ENCODE measurements around the gene NAA80.

NAA80 gene

DNA sequence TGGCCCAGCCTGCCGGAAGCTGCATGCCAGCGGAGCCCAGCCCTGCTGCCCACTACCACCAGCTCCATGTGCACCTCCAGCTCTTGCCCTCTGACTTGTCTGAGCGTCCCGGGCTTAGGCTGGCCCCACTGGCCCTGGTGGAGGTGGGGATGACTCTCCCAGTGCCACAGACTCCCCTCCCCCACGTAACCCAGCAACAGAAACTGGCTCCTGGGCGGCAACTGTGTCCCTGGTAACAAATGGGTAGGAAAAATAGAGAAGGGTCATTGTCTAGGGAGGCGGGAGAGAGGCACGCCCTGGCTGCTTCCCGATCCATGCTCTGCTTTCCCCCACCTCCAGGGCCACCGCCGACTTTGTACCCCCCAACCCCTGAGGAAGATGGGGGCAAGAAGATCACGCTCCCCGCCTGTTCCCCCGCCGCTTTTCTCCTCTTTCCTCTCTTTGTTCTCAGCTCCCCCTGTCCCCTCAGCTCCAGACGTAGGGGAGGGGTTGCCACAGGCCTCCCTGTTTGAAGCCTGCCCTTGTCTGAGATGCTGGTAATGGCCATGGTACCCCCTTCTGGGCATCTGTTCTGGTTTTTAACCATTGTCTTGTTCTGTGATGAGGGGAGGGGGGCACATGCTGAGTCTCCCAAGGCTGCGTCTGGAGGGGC is 41.0 kb downstream of the NAA80 start:
- no peak for DNase-seq (ENCODE audit: low spot score)

DNA sequence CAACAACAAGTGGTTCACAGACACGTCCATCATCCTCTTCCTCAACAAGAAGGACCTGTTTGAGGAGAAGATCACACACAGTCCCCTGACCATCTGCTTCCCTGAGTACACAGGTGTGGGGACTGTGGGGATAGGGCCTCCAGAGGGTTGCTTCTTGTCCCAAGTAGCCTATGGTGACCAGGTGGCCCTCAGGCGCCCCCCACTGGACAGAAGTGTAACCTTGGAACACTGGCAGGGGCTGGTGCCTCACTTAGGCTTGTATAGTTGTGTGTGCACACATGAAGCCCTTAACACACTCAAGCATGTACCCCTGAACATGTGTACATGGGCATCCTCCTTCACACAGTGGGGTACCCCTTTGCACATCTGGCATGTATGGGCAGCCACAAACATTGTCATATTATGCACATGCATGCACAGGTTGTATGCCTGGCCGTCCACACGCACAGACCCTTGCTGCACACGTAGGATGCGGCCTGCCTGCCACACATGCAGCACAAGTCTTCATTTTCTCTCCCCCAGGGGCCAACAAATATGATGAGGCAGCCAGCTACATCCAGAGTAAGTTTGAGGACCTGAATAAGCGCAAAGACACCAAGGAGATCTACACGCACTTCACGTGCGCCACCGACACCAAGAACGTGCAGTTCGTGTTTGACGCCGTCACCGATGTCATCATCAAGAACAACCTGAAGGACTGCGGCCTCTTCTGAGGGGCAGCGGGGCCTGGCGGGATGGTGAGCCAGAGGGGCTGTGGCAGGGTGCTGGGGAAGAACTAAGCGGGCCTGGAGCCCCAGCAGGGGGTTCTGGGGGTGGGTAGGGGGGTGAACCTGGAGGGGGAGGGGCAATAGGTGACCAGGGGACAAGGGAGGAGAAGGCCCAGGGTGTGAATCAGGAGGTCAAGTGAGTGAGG is 42.0 kb downstream of the NAA80 start:
- DNase-seq (ENCODE audit: low spot score), result no peak

DNA sequence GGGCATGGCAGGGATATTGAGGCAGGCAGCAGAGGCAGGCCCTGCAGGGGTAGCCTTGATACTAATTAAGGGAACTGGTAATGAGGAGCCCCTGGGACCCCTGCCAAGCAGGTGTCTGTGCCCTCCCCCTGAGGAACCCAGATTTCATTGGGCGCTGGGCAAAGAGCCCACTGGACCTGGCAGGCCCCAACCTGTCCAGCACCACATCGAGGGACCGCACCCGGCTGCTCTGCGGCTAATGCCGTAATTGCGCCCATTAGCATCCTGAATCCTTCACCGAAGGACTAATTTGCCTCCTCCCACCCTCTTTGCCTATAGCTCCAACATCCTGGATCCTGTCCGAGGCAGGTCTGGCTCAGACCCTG is 44.0 kb downstream of the NAA80 start:
- no peak for DNase-seq (ENCODE audit: low spot score)

DNA sequence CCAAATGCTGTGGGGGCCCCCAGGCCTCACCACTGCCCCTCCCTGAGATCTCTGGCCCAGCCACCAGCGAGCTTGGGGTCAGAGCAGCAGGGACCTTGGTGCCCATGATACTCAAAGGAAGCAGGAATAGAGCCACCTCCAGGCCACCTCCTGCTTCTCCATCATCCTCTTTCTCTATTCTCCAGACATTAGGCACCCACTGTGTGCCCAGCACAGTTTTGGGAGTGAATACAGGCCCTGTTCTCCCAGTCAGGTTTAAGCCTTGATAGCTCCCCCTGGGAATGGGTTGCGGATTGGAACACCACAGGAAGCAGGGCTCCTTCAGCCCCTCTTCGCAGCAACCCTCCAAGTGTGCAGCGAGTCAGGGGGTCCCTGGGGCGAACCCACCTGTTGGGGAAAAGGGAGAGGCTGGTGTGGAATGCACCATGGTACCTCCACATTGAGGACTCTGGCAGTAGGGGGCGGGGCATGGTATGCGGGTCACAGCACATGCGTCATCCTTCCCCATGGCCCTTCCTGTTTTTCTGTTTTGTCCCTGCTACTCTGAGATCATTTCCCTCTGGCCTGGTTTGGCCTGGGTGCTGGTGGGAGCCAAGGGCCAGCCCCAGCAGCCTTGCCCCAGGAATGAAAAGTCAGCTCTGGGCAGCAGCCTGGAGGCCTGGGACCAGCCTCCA is 44.5 kb downstream of the NAA80 start:
- no peak for DNase-seq (ENCODE audit: low spot score)

- DNase-seq (ENCODE audit: low spot score), result no peak
Observed at GRCh38 chr3:50251220-50251619, 48.0 kb downstream of the NAA80 start.

GRCh38 chr3:50250514-50250913 is 48.7 kb downstream of the NAA80 start:
- no peak for DNase-seq (ENCODE audit: low spot score)

GRCh38 chr3:50249457-50249856 is 49.7 kb downstream of the NAA80 start:
- no peak for DNase-seq (ENCODE audit: low spot score)

DNA sequence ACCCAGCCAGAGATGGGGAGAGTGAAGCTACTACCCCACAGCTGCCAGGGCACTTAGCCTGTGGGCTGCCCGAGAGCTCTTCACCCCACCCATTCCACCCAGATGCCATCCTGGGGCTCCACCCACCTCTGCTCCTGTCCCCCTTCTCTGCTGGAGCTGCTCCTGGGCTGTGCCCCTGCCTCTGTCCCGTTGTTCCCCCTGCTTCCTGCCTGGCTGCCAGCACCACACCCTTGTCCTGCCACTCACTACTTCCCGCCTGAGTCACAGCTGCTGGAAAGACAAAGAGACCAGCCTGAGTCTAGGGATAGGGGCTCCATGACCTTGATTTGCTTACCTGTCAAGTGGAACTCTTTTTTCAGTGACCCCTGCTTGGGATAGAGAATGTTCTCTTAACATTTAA is 50.8 kb downstream of the NAA80 start:
- DNase-seq (ENCODE audit: low spot score), result no peak

DNA sequence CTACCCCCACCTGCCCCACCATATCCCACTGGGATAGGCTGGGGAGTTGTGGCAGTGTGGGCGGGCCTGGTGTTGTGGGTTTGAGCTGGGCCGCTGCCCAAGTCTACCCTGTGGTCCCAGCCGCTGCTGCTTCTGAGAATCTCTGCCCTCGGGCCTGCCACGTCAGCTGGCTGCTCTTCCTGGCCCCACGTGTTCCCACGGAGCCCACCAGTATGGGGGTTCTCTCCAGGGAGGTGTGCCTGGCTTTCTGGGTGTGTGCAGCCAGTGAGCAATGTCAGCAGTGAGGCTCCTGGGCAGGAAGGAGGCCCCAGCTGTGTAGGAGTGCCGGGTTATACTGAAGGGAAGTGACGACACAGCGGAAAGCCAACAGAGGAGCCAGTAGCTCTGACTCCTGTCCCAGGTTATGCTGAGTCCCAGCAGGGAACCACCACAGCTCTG is 52.7 kb downstream of the NAA80 start:
- DNase-seq (ENCODE audit: low spot score), result no peak
